Measurements from ENCODE around the gene CAPN7. TPM values are rescaled to one million over a fixed set of nuclear protein-coding genes. Genes with fewer than 3 reads are reported as not detected.

Gene CAPN7
- total RNA-seq, 4 donors from 2014 or later: 20.7 to 52.5 (median 27.0) TPM

- DNase-seq: no peak
- Histone ChIP-seq H3K4me3 (no peak overlapping the region), H3K27me3 (peaks cover 0 to 11% (median 0%) of the 10 kb centered on the region in 4 donors), H3K36me3 (no peaks in the 10 kb centered on the region), H3K4me1 (peaks cover 0 to 12% (median 5%) of the 10 kb centered on the region in 3 donors), H3K27ac (no peak overlapping the region), H3K9me3 (no peaks in the 10 kb centered on the region)
- 94 to 100% methylated on average over 1 of the region's 1 CpG for WGBS, 2 donors
- intact Hi-C loops (cut with DNase I): no loop called here
- TF ChIP-seq CTCF (IDR thresholded peaks at IDR 0.05) (no peak), POLR2A (IDR thresholded peaks at IDR 0.05) (no peak)
Observed at GRCh38 chr3:15175605-15176004, 30.4 kb upstream of the CAPN7 start.

GRCh38 chr3:15180042-15180611 lies 25.9 kb upstream of the CAPN7 start:
- Histone ChIP-seq H3K36me3 (no peaks in the 10 kb centered on the region), H3K9me3 (no peaks in the 10 kb centered on the region), H3K4me3 (no peak overlapping the region), H3K27ac (no peak overlapping the region), H3K27me3 (peaks cover 0 to 8% (median 0%) of the 10 kb centered on the region in 4 donors), H3K4me1 (no peaks in the 10 kb centered on the region)
- intact Hi-C loops (cut with DNase I): no loop called here
- WGBS, 2 donors: 49 to 61% methylated on average over 6 of the region's 6 CpGs
- TF ChIP-seq CTCF (IDR thresholded peaks at IDR 0.05) (no peak), POLR2A (IDR thresholded peaks at IDR 0.05) (no peak)
- no peak for DNase-seq

- Histone ChIP-seq H3K4me3 (no peak overlapping the region), H3K36me3 (no peaks in the 10 kb centered on the region), H3K4me1 (no peaks in the 10 kb centered on the region), H3K27ac (no peak overlapping the region), H3K27me3 (peaks cover 0 to 8% (median 0%) of the 10 kb centered on the region in 4 donors), H3K9me3 (no peaks in the 10 kb centered on the region)
- TF ChIP-seq POLR2A (IDR thresholded peaks at IDR 0.05): no peak
- no peak for TF ChIP-seq CTCF (IDR thresholded peaks at IDR 0.05)
- DNase-seq: no peak
- intact Hi-C loops (cut with DNase I): no loop called here
- WGBS, 2 donors: 69 to 86% methylated on average over 1 of the region's 1 CpG
Observed at GRCh38 chr3:15181511-15181910, 24.5 kb upstream of the CAPN7 start.

GRCh38 chr3:15181963-15182362 lies 24.1 kb upstream of the CAPN7 start:
- Histone ChIP-seq H3K4me1 (no peaks in the 10 kb centered on the region), H3K36me3 (no peaks in the 10 kb centered on the region), H3K27me3 (peaks cover 0 to 8% (median 0%) of the 10 kb centered on the region in 4 donors), H3K9me3 (no peaks in the 10 kb centered on the region), H3K4me3 (no peak overlapping the region), H3K27ac (no peak overlapping the region)
- TF ChIP-seq POLR2A (IDR thresholded peaks at IDR 0.05): no peak
- no peak for TF ChIP-seq CTCF (IDR thresholded peaks at IDR 0.05)
- intact Hi-C loops (cut with DNase I): no loop called here
- no peak for DNase-seq
- WGBS, 2 donors: 65 to 85% methylated on average over 1 of the region's 1 CpG

GRCh38 chr3:15183011-15183410 lies 23.0 kb upstream of the CAPN7 start:
- 70 to 73% methylated on average over 2 of the region's 2 CpGs for WGBS, 2 donors
- Histone ChIP-seq H3K36me3 (no peaks in the 10 kb centered on the region), H3K27me3 (peaks cover 0 to under 1% (median 0%) of the 10 kb centered on the region in 4 donors), H3K9me3 (no peaks in the 10 kb centered on the region), H3K4me3 (no peak overlapping the region), H3K27ac (no peak overlapping the region), H3K4me1 (no peaks in the 10 kb centered on the region)
- intact Hi-C loops (cut with DNase I): no loop called here
- no peak for DNase-seq
- TF ChIP-seq CTCF (IDR thresholded peaks at IDR 0.05) (no peak), POLR2A (IDR thresholded peaks at IDR 0.05) (no peak)
